ENCODE measurements around the gene GREM1. TPM values are rescaled to one million over a fixed set of nuclear protein-coding genes. Genes with fewer than 3 reads are reported as not detected.

Gene GREM1
- total RNA-seq, 1 experiment from 2014 or later: 2.2 TPM

GRCh38 chr15:32781781-32782180 lies 64.0 kb downstream of the GREM1 start:
- CTCF ChIA-PET: no interaction called here
- peaks cover 2% of the 10 kb centered on the region for H3K9me3 ChIP-seq (ENCODE audit: low read depth, low read length, poor library complexity, severe bottlenecking)
- DNase-seq (ENCODE audit: low spot score): no peak
- H3K4me3 ChIP-seq (ENCODE audit: low read depth, low read length, poor library complexity, severe bottlenecking): no peak overlapping the region
- H3K36me3 ChIP-seq (ENCODE audit: insufficient read depth, low read length, poor library complexity, severe bottlenecking): no peaks in the 10 kb centered on the region
- no peak for TF ChIP-seq CTCF (conservative IDR thresholded peaks at IDR 0.05; ENCODE audit: low read depth, low read length)
- TF ChIP-seq EZH2 (IDR thresholded peaks at IDR 0.05; ENCODE audit: borderline replicate concordance, low read depth, low read length, poor library complexity, severe bottlenecking): no peak
- BruUV-seq (replicated peaks): no TSS peak
- H3K27me3 ChIP-seq (replicated peaks; ENCODE audit: insufficient read depth, low read depth, low read length, poor library complexity): no peaks in the 10 kb centered on the region
- H3K4me1 ChIP-seq (ENCODE audit: insufficient read depth, low read length, poor library complexity, severe bottlenecking): no peaks in the 10 kb centered on the region
- intact Hi-C loops (cut with micrococcal nuclease; ENCODE audit: unreplicated experiment): no loop called here
- POLR2A ChIA-PET (ENCODE audit: low non-redundant PET): no interaction called here
- H3K27ac ChIP-seq (ENCODE audit: low read depth, low read length, poor library complexity, severe bottlenecking): no peak overlapping the region

- Histone ChIP-seq H3K27ac (ENCODE audit: low read depth, low read length, poor library complexity, severe bottlenecking) (no peak overlapping the region), H3K27me3 (replicated peaks; ENCODE audit: insufficient read depth, low read depth, low read length, poor library complexity) (no peaks in the 10 kb centered on the region), H3K9me3 (ENCODE audit: low read depth, low read length, poor library complexity, severe bottlenecking) (no peaks in the 10 kb centered on the region), H3K4me3 (ENCODE audit: low read depth, low read length, poor library complexity, severe bottlenecking) (no peak overlapping the region), H3K4me1 (ENCODE audit: insufficient read depth, low read length, poor library complexity, severe bottlenecking) (no peaks in the 10 kb centered on the region), H3K36me3 (ENCODE audit: insufficient read depth, low read length, poor library complexity, severe bottlenecking) (no peaks in the 10 kb centered on the region)
- no peak for TF ChIP-seq CTCF (conservative IDR thresholded peaks at IDR 0.05; ENCODE audit: low read depth, low read length)
- no peak for TF ChIP-seq EZH2 (IDR thresholded peaks at IDR 0.05; ENCODE audit: borderline replicate concordance, low read depth, low read length, poor library complexity, severe bottlenecking)
- intact Hi-C loops (cut with micrococcal nuclease; ENCODE audit: unreplicated experiment): no loop called here
- DNase-seq (ENCODE audit: low spot score): no peak
- POLR2A ChIA-PET (ENCODE audit: low non-redundant PET): no interaction called here
- CTCF ChIA-PET: no interaction called here
- no TSS peak for BruUV-seq (replicated peaks)
These were observed 66.8 kb downstream of the GREM1 start for GRCh38 chr15:32784581-32784980.

GRCh38 chr15:32786906-32787305 lies 69.1 kb downstream of the GREM1 start:
- no peaks in the 10 kb centered on the region for H3K9me3 ChIP-seq (ENCODE audit: low read depth, low read length, poor library complexity, severe bottlenecking)
- POLR2A ChIA-PET (ENCODE audit: low non-redundant PET): no interaction called here
- no TSS peak for BruUV-seq (replicated peaks)
- DNase-seq (ENCODE audit: low spot score): no peak
- CTCF ChIA-PET: no interaction called here
- H3K4me3 ChIP-seq (ENCODE audit: low read depth, low read length, poor library complexity, severe bottlenecking): no peak overlapping the region
- H3K27me3 ChIP-seq (replicated peaks; ENCODE audit: insufficient read depth, low read depth, low read length, poor library complexity): no peaks in the 10 kb centered on the region
- no peak overlapping the region for H3K27ac ChIP-seq (ENCODE audit: low read depth, low read length, poor library complexity, severe bottlenecking)
- intact Hi-C loops (cut with micrococcal nuclease; ENCODE audit: unreplicated experiment): no loop called here
- TF ChIP-seq CTCF (conservative IDR thresholded peaks at IDR 0.05; ENCODE audit: low read depth, low read length) (no peak), EZH2 (IDR thresholded peaks at IDR 0.05; ENCODE audit: borderline replicate concordance, low read depth, low read length, poor library complexity, severe bottlenecking) (no peak)
- no peaks in the 10 kb centered on the region for H3K36me3 ChIP-seq (ENCODE audit: insufficient read depth, low read length, poor library complexity, severe bottlenecking)
- no peaks in the 10 kb centered on the region for H3K4me1 ChIP-seq (ENCODE audit: insufficient read depth, low read length, poor library complexity, severe bottlenecking)
